Colonic mucosa (tissue), 4 donors: ENCODE measurements around the gene BICRA. TPM values are rescaled to one million over a fixed set of nuclear protein-coding genes. Genes with fewer than 3 reads are reported as not detected.

ENCODE experiments used
- DNase-seq: peaks from one replicate; pipeline ENCODE4 v3.0.0-alpha.2; 2020
- H3K27ac ChIP-seq: fragments of 200-600 bp; one replicate; pipeline ENCODE4 v1.8.0; 2021
- H3K27me3 ChIP-seq: fragments of 200-600 bp; one replicate; pipeline ENCODE4 v1.8.0; 2021
- H3K36me3 ChIP-seq: fragments of 200-600 bp; one replicate; pipeline ENCODE4 v1.8.0; 2021
- H3K4me1 ChIP-seq: fragments of 200-600 bp; one replicate; pipeline ENCODE4 v1.8.0; 2021; ENCODE audit warnings: mild to moderate bottlenecking
- H3K4me3 ChIP-seq: fragments of 200-600 bp; one replicate; pipeline ENCODE4 v1.8.0; 2021
- H3K9ac ChIP-seq, 2 donors: one replicate each; pipeline ENCODE4 v1.7.0; 2013; ENCODE audit warnings: control low read depth in 2 of 2, low read depth in 2 of 2, low read length in 2 of 2
- H3K9me3 ChIP-seq: fragments of 200-600 bp; one replicate; pipeline ENCODE4 v1.8.0; 2021
- intact Hi-C: fragments of 100-400 bp; cut with DNase I; formaldehyde crosslinking; loops from one replicate; pipeline ENCODE4 v1.14.1; 2022
- total RNA-seq, 2 donors: library from RNA; stranded (reverse); fragmentation: NEBNext Ultra II Directional in 1 of 2; extraction: Animal tissue kit (Norgen Biotek cat#: 25700) in 1 of 2; gene quantifications; one replicate each; pipeline ENCODE4 v1.2.1, GENCODE V29; 2021
- TF ChIP-seq, protein P1 (sequence below): fragments of 200-600 bp; IDR thresholded peaks from one replicate; pipeline ENCODE4 v1.8.0; 2022; ENCODE audit warnings: antibody characterized with exemption, mild to moderate bottlenecking
- donor health status: healthy.
- donor health status: DM: no; HTN: no; CAD: no.
- donor health status: DM: no; HTN: no; CAD: no.

The BICRA gene
- total RNA-seq, 2 donors from 2014 or later = 11.7 to 13.4 TPM

DNA sequence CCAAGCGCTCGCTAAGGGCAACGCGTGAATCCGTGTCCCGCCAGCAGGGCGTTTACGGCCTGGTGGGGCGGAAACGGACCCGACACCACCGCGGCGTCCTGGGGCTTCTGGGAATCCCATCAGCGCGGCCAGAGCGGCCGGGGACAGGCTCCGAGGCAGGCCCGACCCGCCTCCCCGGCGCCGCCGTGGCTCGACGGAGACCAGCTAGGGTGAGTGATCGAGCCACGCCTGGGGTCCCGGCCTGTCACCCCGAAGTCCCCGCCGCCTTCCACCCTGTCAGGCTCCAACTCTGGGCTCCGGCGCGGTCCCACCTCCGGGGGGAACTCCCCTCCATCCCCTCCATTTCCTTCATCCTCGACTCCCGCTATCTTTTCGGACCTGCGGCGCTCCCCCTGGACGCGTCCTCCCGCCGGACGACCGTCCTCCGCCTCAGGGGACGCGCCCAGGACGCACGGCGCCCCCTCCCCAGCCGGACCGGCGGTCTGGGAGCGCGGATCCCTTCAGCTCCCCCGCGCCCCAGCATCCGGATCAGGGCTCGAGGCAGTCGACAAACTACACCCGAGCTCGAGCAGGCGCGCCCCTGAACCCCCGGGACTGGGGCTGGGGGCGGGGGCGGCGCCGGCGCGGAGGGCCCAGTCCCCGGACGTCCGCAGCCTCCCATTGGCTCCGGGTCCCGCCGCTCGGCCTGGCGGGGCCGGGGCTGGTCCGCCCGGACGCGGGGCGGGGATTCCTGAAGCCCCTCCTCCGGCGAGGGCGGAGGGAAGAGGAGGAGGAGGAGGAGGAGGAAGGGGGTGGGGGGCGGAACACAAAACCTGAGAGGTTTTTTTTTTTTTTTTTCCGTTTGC is 638 bp upstream of the BICRA start:
- no peaks in the 10 kb centered on the region for H3K9me3 ChIP-seq
- no peaks in the 10 kb centered on the region for H3K36me3 ChIP-seq
- H3K27ac ChIP-seq = peak overlapping the region; percentile 92
- H3K27me3 ChIP-seq = no peaks in the 10 kb centered on the region
- H3K4me3 ChIP-seq = peak overlapping the region; percentile 69
- peak; percentile 95 for DNase-seq
- H3K9ac ChIP-seq = peak overlapping the region; percentile 86
- H3K4me1 ChIP-seq = peaks cover 8% of the 10 kb centered on the region
- intact Hi-C loops = loop anchor here (5.0 kb wide), 1 partner anchor 89 kb away; no protein-coding TSS in a partner anchor
- TF ChIP-seq, protein P1, sequence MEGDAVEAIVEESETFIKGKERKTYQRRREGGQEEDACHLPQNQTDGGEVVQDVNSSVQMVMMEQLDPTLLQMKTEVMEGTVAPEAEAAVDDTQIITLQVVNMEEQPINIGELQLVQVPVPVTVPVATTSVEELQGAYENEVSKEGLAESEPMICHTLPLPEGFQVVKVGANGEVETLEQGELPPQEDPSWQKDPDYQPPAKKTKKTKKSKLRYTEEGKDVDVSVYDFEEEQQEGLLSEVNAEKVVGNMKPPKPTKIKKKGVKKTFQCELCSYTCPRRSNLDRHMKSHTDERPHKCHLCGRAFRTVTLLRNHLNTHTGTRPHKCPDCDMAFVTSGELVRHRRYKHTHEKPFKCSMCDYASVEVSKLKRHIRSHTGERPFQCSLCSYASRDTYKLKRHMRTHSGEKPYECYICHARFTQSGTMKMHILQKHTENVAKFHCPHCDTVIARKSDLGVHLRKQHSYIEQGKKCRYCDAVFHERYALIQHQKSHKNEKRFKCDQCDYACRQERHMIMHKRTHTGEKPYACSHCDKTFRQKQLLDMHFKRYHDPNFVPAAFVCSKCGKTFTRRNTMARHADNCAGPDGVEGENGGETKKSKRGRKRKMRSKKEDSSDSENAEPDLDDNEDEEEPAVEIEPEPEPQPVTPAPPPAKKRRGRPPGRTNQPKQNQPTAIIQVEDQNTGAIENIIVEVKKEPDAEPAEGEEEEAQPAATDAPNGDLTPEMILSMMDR = peak; percentile 12

DNA sequence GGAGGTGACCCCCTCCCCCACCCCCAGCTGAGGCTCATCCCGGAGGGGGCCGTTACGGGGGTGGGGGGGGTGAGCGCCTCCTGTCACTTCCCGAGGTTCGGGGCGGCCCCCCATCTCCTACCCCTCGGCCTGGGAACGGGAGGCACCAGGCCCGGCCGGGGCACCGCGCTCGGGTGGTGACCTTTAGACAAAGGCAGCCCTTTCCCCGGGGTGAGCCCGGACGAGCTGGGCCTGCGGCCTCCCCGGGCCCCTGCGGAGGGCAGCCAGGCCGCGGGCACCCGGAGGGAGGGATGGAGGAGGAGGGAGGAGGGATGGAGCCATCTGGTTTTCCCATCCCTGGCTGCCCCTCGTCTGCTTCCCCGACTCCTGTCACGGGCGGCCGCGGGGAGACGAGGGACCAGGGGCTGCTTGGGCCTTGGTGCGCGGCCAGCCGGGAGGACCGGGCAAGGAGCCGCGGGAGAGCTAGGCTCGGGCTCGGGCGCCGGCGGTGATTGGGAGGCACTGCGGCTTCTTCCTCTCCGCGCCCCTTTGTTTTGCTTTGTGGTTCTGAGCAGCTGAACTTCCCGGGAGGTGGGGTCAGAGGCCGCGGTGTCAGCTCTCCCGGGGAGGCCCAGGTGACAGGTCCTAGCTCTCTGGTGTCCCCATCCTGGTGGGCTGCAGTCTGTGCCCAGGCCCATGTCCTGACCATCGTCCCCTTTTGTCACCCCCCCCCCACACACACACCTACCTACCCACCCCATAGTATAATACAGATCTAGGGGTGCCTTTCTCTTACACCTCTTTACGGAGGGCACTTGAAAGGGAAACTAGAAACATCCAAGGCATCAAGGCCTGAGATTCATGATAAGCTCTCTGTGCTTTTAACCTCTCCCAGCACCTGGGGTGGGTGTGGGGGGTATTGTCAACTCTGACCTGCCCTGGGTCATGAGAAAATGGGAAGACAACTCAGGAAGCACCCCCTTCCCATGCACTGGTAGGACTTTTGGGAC is 1.3 kb downstream of the BICRA start:
- H3K4me1 ChIP-seq = peaks cover 8% of the 10 kb centered on the region
- no peaks in the 10 kb centered on the region for H3K36me3 ChIP-seq
- intact Hi-C loops = loop anchor here (5.0 kb wide), 1 partner anchor 87 kb away; no protein-coding TSS in a partner anchor
- peak overlapping the region; percentile 88 for H3K27ac ChIP-seq
- peak overlapping the region; percentile 69 for H3K4me3 ChIP-seq
- H3K9me3 ChIP-seq = no peaks in the 10 kb centered on the region
- peak; percentile 70 for DNase-seq
- TF ChIP-seq, protein P1 = no peak
- no peaks in the 10 kb centered on the region for H3K27me3 ChIP-seq
- peak overlapping the region; percentile 81 to 94 for H3K9ac ChIP-seq

DNA sequence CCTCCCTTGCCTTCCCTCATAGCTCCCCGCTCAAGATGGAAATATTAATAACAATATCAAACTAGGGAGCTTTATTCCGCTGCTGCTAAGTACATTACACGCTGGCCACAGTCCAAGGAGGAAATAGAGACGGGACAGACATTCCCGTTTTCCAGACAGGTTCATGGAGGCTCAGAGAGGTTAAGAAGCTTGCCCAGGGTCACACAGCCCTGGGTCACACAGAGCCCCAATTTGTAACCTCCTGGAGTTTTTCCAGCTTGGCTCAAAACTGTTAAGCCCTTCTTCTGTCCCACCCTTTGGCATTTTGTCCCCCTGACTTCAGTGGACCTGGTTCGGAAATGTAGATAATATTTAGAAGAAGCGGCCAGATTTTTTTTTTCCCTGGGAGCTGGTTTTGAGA is 2.0 kb downstream of the BICRA start:
- H3K27ac ChIP-seq = peak overlapping the region; percentile 88
- intact Hi-C loops = no loop called here
- TF ChIP-seq, protein P1 = no peak
- peaks cover 8% of the 10 kb centered on the region for H3K4me1 ChIP-seq
- no peaks in the 10 kb centered on the region for H3K27me3 ChIP-seq
- H3K36me3 ChIP-seq = no peaks in the 10 kb centered on the region
- peak; percentile 48 for DNase-seq
- peak overlapping the region; percentile 39 to 81 for H3K9ac ChIP-seq
- no peaks in the 10 kb centered on the region for H3K9me3 ChIP-seq
- peak overlapping the region; percentile 69 for H3K4me3 ChIP-seq

DNA sequence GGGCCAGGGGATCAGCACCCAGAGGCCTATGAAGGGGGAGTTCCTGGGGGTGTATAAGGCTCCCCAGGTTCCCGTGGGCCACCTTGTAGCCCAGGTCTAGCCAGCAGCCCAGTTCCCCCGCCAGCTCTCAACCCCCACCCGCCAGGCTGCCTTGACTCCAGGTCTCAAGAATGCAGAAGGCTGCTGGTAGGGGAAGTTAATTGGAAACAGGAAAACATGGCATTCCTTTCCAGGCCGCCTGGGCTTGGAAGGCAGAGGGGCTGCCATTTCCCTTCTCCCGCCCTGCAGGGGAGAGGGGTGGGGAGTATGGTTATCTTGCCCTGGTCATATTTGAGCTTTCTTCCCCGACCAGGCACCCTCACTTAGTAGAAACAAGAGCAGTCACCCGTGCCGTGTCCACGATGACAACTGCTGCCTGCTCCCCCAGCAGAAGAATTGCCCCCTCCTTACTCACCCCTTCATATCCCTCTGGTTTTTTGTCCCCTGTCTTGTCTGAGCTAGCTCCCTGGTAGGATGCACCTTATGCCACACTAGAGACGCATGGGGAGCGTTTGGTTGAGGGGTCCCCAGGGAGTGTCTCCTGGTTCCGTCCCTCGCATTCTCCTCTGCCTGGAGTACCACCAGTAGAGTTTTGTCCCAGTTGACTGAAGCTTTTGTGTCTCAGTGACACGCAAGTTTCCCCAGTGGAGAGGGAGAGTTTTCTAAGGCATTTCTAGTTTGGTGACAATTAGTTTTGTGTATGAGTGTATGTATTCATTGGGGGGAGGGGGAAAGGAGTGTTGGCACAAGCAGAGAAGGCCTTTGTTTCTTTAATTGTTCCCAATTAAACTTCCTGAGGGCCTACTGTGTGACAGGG is 4.5 kb downstream of the BICRA start:
- no peak overlapping the region for H3K4me3 ChIP-seq
- H3K9me3 ChIP-seq = no peaks in the 10 kb centered on the region
- H3K27me3 ChIP-seq = no peaks in the 10 kb centered on the region
- no peak for DNase-seq
- intact Hi-C loops = no loop called here
- TF ChIP-seq, protein P1 = no peak
- H3K9ac ChIP-seq = no peak overlapping the region
- no peaks in the 10 kb centered on the region for H3K36me3 ChIP-seq
- H3K4me1 ChIP-seq = peaks cover 8% of the 10 kb centered on the region
- no peak overlapping the region for H3K27ac ChIP-seq

DNA sequence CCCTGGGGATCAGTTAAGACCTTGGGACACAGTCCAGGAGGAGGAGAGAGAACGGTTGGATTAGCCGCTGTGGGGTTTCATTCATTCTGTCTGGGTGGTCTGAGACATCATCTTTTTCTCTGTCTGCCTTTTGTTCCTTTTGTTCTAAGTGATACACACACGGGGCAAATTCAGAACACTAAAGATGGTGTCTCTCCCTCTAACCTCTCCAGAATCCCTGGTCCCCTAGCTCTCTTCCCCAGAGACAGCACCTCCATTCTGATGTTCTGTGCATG is 5.0 kb downstream of the BICRA start:
- H3K36me3 ChIP-seq = no peaks in the 10 kb centered on the region
- no peak overlapping the region for H3K27ac ChIP-seq
- H3K9ac ChIP-seq = no peak overlapping the region
- DNase-seq = no peak
- TF ChIP-seq, protein P1 = no peak
- no peak overlapping the region for H3K4me3 ChIP-seq
- no peaks in the 10 kb centered on the region for H3K27me3 ChIP-seq
- peaks cover 8% of the 10 kb centered on the region for H3K4me1 ChIP-seq
- intact Hi-C loops = no loop called here
- no peaks in the 10 kb centered on the region for H3K9me3 ChIP-seq
